Activated T-cell treated with anti-CD3 and anti-CD28 coated beads, Interleukin-2, amount 50 U/mL, for 4 hours (primary cell): Measurements from ENCODE around the gene ALG12. TPM values are rescaled to one million over a fixed set of nuclear protein-coding genes. Genes with fewer than 3 reads are reported as not detected.
A peak's percentile ranks its signal among the peaks of the same experiment; 100 is the strongest.

ENCODE experiments used
- ATAC-seq, 2 donors: fragments of 200-7000 bp; cut with Tn5 transposase; one replicate each; pipeline ENCODE4 v1.10.0; 2021
- DNase-seq: peaks from one replicate; pipeline ENCODE4 v3.0.0-alpha.2; 2020
- H3K27me3 Mint-ChIP-seq: one replicate; pipeline ENCODE4 v1.8.0; 2021; ENCODE audit warnings: low read depth, mixed read lengths
- H3K36me3 Mint-ChIP-seq: one replicate; pipeline ENCODE4 v1.8.0; 2022; ENCODE audit warnings: mixed read lengths; ENCODE audit not compliant: insufficient read depth
- H3K4me1 Mint-ChIP-seq: one replicate; pipeline ENCODE4 v1.8.0; 2021; ENCODE audit warnings: low read depth, mixed read lengths
- H3K4me3 Mint-ChIP-seq: one replicate; pipeline ENCODE4 v1.8.0; 2021; ENCODE audit warnings: mild to moderate bottlenecking, moderate library complexity, mixed read lengths
- H3K9me3 Mint-ChIP-seq: one replicate; pipeline ENCODE4 v1.8.0; 2021; ENCODE audit warnings: mixed read lengths
- total RNA-seq, 3 donors: library from RNA; stranded (reverse); gene quantifications; one replicate each; pipeline ENCODE4 v1.2.1, GENCODE V29; 2021

The ALG12 gene
- total RNA-seq: 10 to 100 TPM; 13.5 to 18.6 (median 14.6) TPM

DNA sequence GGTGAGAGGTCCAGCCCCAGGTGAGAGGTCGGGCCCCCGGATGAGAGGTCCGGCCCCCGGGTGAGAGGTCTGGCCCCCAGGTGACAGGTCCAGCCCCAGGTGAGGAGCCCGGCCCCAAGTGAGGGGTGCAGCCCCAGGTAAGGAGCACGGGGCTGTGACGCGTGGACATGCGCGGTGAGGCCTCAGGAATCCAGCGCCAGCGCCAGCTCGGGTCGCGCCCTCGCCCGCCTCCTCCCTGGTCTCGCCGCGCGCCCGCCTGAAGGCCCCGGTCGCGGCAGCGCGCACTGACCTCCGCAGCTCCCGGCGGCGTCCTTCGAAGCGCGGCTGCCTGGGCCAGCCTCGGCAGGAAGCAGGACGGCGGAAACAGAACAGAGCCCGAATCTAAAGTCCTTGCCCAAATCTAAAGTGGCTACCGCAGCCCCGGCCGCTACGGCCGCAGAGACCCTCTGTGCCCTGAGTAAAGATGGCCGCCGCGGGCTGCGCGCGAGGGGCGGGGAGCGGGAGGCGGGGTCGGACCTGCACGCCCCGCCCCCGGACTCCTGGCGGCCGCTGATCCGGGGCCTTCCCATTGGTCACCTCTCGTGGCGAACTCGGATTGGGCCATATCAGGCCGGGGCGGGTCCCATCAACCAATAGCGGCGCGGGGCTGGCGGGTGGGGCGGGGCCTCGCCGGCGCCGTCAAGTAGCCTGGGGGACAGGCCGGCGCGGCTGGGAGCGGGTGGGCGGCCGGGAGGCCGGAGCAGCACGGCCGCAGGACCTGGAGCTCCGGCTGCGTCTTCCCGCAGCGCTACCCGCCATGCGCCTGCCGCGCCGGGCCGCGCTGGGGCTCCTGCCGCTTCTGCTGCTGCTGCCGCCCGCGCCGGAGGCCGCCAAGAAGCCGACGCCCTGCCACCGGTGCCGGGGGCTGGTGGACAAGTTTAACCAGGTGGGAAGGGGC is at the start of gene ALG12, which contains the start of gene CRELD2:
ALG12 (minus strand) TSS at position 465 of the 937 bp plus-strand sequence. CDS start 4,673 bp downstream, outside the sequence.
CRELD2 (plus strand) TSS at position 661 of the 937 bp plus-strand sequence; CDS start at position 797, 136 bp downstream.
- H3K36me3 Mint-ChIP-seq: peaks cover under 1% of the 10 kb centered on the region
- ATAC-seq: peak; percentile 98
- peak; percentile 96 for DNase-seq
- H3K9me3 Mint-ChIP-seq: no peaks in the 10 kb centered on the region
- H3K27me3 Mint-ChIP-seq: no peaks in the 10 kb centered on the region
- peak within 1 kb of the TSS; percentile 86 for H3K4me3 Mint-ChIP-seq
- peaks cover 28% of the 10 kb centered on the region for H3K4me1 Mint-ChIP-seq

DNA sequence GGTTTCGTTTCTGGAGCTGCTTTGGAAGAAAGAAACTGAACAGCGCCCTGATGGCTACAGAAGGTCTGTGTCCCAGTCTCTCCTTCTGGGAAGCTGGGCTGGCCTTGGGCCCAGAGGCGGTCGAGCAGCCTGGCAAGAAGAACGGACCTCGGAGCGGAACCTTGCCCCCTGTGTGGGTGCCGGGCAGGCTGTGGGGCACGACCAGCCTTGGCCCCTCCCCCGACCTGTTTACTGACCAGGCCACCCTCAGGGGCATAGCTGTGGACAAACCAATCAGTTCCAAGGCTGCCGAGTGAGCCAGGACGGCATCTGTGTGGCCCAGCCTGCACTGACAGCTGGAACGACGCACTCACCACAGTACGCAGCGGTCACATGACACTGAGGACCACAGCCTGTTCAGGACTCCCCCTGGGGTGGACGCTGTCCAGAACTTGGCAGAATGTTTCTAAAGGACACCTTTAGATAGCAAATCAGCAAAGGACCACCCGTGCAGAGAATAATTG is 49.5 kb upstream of the ALG12 start:
- peaks cover 42% of the 10 kb centered on the region for H3K4me1 Mint-ChIP-seq
- H3K27me3 Mint-ChIP-seq: no peaks in the 10 kb centered on the region
- H3K9me3 Mint-ChIP-seq: no peaks in the 10 kb centered on the region
- DNase-seq (no peak), ATAC-seq (no peak)
- peaks cover 15% of the 10 kb centered on the region for H3K36me3 Mint-ChIP-seq
- peak overlapping the region; percentile 45 for H3K4me3 Mint-ChIP-seq

DNA sequence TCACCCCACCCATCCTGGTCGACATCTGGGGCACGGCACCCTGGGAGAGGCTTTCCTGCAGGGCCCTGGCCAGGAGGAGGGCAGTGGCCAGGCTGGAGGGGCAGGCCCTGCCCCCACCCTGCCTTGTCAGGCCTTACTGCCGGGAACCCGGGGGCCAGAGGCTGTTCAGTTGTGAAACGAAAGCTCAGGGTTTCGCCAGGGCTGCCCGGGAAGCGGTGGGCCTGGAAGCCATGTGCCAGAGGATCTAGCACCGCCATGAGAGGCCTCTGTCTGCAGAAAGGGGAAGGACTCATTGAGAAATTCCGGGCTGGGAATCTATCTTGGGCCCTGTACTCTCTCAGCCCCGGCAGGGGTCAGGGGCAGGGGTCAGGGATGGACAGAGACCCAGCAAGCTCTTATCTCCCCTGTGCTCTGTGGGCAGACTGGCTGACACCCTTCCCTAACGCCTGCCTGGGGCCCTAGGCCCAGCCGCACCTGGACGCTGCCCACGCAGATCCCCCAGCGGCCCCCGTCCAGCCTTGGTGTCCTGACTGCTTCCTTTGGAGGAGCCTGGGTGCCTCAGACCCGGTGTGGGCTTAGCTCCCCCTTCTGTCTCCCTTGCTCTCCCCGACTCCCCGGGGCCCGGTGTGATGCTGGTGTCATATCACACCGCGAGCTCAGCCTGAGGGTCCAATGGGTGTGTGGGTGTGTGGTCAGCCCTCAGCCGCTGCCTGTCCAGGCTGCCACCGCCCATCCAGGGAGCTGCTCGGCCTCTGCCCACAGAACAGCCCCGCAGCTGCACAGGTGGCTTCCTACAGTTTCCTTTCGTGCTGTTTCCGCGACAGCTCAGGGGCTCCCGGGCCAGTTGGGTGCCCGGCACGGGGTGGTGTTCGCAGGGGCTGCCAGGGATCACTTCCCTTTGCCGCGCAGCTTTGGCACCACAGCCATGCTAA is 48.8 kb upstream of the ALG12 start:
- DNase-seq (no peak), ATAC-seq (no peak)
- peaks cover 18% of the 10 kb centered on the region for H3K36me3 Mint-ChIP-seq
- no peaks in the 10 kb centered on the region for H3K27me3 Mint-ChIP-seq
- peak overlapping the region; percentile 45 for H3K4me3 Mint-ChIP-seq
- peaks cover 42% of the 10 kb centered on the region for H3K4me1 Mint-ChIP-seq
- no peaks in the 10 kb centered on the region for H3K9me3 Mint-ChIP-seq

DNA sequence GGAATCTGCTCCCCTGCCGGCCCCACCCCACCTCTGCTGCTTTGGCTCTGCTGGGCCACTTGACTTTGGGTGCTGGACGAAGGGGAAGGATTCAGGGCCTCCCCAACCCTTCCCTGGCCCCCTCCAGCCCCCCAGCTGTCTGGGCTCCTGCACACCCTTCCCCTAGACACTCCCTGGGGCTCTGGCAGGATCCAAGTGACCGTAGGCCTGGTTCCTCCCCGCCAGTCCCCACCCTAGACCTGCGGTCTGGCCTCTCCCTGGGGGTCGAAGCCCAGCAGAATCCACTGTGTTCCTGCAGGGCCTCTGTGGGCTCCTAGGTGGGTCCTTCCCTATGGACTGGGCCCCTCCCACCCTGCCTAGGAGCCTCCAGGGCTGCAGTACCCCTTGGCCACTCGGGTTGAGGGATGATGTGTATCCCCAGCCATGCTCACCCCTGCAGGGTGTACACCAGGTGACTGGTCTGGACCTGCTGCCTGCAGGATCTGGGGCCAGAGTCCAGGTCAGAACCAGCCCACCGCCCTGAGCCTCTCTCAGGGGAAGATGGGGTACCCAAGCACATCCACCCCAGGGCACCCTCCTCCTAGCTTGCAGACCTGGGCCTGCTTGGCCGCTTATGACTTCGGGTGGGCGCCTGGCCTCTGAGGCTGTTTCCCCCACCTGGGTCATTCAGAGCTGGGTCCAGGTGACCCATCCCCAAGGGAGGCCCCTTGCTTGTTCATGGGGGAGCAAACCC is 48.0 kb upstream of the ALG12 start:
- no peak for DNase-seq
- Mint-ChIP-seq H3K4me1 (peaks cover 42% of the 10 kb centered on the region), H3K4me3 (peak overlapping the region; percentile 42), H3K36me3 (peaks cover 24% of the 10 kb centered on the region), H3K9me3 (no peaks in the 10 kb centered on the region), H3K27me3 (no peaks in the 10 kb centered on the region)
- ATAC-seq: no peak

DNA sequence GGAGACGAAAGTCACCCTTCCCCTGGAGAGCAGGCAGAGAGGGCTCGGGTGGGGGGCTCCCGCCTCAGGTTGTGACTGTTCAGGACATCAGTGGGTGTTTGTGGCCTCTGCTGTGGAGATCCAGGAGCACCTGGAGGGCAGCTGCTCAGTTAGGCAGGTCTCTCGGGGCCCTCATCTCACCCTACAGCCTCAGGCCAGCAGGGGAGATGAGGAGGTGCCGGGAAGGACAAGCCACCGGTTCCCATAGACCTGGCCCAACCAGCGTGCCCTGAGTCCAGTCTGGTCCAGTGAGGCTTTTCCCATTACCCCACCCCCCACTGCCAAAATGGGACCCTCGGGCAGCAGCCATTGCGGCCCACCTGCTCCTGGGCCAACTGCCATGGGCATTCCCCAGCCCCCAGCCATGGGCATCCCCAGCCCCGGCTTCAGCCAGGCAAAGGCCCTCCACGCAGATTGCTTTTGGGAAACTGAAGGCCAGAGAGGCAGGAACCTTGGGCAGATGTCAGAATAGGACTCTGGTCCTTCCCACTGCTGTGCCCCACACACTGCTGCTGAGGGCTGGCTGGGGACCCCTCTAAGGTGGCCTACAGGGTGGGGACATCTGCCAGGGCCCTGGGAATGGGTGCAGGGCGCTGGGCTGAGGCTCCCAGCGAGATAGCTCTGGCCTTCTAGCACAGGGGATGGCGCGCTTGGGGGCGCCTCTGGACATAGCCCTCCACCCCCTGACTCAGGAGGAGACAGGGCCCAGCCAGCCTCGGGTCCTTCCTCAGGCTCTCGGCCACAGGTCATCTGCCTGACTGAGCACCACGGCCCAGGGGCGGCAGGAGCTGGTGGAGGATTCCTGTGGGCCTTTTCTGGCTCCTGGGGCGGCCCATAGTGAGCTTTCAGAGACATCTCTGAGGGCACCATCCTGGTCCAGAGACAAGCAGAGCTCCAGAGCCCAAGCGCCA is 47.1 kb upstream of the ALG12 start:
- Mint-ChIP-seq H3K27me3 (no peaks in the 10 kb centered on the region), H3K4me3 (peak overlapping the region; percentile 90), H3K36me3 (peaks cover 24% of the 10 kb centered on the region), H3K9me3 (no peaks in the 10 kb centered on the region), H3K4me1 (peaks cover 34% of the 10 kb centered on the region)
- DNase-seq: peak; percentile 35
- no peak for ATAC-seq

DNA sequence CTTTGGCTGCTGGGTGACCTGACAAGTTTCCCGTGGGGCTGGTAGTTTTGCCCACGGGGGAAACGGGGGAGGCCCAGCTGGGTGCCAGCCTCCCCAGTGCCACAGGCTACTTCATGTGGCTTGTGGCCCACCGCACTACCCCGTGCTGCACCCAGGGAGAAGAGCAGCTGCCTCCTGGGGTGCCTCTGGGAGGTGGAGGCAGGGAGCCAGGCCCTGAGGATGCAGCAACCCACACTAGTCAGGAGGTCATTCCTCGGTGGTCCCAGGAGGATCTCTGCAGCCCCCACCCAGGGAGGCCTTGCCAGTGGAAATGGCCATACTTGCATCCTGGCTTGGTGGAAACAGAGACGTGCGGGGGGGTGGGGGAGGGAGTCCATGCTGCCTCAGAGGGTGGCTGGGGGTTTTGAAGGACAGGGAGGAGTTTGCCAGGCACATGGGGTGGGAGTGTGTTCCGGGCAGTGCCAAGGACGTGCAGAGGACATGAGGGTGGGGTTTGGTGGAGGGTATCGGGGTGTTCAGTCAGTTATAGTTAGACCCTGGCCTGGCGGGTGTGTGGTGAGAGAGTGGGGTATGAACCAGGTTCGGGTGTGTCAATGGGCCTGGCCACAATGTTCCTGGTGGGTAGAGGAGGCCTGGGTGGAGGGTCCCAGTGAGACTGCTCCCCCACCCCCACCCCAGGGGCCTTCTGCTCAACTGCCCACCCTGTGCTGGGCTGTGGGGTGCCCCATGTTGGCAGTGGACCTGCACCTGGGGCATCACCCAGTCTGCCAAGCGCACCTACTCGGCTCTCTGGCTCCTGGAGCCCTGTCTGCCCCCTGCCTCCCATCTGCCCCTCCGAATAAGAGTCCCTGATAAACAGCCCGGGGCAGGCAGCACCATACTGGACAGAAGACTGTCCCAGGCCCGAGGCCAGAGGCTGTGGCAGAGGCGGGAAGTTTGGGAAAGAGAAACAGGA is 46.2 kb upstream of the ALG12 start:
- ATAC-seq (no peak), DNase-seq (no peak)
- peaks cover 25% of the 10 kb centered on the region for H3K4me1 Mint-ChIP-seq
- no peaks in the 10 kb centered on the region for H3K9me3 Mint-ChIP-seq
- no peaks in the 10 kb centered on the region for H3K27me3 Mint-ChIP-seq
- peaks cover 24% of the 10 kb centered on the region for H3K36me3 Mint-ChIP-seq
- peak overlapping the region; percentile 90 for H3K4me3 Mint-ChIP-seq

DNA sequence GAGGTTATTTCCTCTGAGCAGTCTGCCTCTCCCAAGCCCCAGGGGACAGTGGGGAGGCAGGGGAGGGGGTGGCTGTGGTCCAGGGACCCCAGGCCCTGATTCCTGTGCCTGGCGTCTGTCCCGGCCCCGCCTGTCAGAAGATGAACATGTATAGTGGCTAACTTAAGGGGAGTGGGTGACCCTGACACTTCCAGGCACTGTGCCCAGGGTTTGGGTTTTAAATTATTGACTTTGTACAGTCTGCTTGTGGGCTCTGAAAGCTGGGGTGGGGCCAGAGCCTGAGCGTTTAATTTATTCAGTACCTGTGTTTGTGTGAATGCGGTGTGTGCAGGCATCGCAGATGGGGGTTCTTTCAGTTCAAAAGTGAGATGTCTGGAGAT is 45.4 kb upstream of the ALG12 start:
- peak overlapping the region; percentile 90 for H3K4me3 Mint-ChIP-seq
- H3K4me1 Mint-ChIP-seq: peaks cover 28% of the 10 kb centered on the region
- no peak for ATAC-seq
- H3K36me3 Mint-ChIP-seq: peaks cover 24% of the 10 kb centered on the region
- DNase-seq: no peak
- H3K27me3 Mint-ChIP-seq: no peaks in the 10 kb centered on the region
- H3K9me3 Mint-ChIP-seq: no peaks in the 10 kb centered on the region

DNA sequence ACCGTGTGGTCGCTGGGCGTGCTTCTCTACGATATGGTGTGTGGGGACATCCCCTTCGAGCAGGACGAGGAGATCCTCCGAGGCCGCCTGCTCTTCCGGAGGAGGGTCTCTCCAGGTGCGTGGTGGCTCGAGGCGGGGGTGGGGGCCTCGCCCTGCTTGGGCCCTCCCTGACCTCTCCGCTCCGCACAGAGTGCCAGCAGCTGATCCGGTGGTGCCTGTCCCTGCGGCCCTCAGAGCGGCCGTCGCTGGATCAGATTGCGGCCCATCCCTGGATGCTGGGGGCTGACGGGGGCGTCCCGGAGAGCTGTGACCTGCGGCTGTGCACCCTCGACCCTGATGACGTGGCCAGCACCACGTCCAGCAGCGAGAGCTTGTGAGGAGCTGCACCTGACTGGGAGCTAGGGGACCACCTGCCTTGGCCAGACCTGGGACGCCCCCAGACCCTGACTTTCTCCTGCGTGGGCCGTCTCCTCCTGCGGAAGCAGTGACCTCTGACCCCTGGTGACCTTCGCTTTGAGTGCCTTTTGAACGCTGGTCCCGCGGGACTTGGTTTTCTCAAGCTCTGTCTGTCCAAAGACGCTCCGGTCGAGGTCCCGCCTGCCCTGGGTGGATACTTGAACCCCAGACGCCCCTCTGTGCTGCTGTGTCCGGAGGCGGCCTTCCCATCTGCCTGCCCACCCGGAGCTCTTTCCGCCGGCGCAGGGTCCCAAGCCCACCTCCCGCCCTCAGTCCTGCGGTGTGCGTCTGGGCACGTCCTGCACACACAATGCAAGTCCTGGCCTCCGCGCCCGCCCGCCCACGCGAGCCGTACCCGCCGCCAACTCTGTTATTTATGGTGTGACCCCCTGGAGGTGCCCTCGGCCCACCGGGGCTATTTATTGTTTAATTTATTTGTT is 44.8 kb upstream of the ALG12 start:
- H3K27me3 Mint-ChIP-seq: no peaks in the 10 kb centered on the region
- peaks cover 27% of the 10 kb centered on the region for H3K4me1 Mint-ChIP-seq
- H3K36me3 Mint-ChIP-seq: peaks cover 24% of the 10 kb centered on the region
- ATAC-seq (no peak), DNase-seq (peak; percentile 30)
- no peaks in the 10 kb centered on the region for H3K9me3 Mint-ChIP-seq
- peak overlapping the region; percentile 90 for H3K4me3 Mint-ChIP-seq

DNA sequence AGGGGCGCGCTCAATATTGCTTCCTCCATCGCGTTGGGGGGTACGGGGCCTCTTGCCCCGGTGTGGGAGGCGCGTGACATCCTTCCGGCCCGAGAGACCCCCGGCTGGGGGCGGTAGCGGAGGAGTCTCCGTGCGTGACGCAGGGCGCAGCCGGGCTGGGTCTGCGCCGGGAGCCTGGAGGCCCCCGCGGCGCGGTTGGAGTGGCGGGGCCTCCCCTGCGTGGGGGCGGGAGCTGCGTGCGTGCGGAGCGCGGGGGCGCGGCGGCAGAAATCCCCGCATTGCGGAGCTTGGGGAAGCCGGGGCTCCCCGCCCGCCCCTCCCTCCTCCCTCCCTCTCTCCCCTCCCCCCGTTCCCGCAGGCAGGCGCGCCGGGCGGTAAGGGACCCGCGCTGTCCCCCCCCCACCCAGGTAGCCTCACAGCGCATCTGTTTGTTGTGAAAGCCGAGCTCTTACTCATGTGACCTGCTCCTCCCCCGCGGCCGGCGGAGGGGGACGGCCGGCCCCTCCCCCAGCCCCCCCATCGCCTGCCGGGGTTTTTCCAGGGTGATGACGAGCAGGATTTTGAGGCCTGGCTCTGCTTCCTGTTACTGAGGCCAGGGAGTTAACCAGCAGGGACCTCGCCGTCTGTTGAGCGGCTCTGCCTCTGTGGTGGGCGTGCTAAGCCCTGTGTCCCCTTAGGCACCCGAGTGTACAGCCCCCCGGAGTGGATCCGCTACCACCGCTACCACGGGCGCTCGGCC is 43.9 kb upstream of the ALG12 start:
- ATAC-seq (peak; percentile 27 to 30), DNase-seq (peak; percentile 89)
- Mint-ChIP-seq H3K4me3 (peak overlapping the region; percentile 94), H3K27me3 (no peaks in the 10 kb centered on the region), H3K36me3 (peaks cover 24% of the 10 kb centered on the region), H3K4me1 (peaks cover 22% of the 10 kb centered on the region), H3K9me3 (no peaks in the 10 kb centered on the region)

DNA sequence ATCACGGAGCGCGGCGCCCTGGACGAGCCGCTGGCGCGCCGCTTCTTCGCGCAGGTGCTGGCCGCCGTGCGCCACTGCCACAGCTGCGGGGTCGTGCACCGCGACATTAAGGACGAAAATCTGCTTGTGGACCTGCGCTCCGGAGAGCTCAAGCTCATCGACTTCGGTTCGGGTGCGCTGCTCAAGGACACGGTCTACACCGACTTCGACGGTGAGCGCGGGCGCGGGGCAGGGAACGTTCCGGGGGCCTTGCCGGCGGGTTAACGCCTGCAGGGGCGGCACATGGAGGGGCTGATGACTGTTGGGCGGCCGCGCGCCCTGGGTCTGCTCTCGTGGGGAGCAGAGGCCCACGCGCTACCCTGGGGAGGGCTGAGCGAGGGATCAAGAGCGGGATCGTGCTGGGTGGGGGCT is 43.4 kb upstream of the ALG12 start:
- DNase-seq (no peak), ATAC-seq (no peak)
- Mint-ChIP-seq H3K27me3 (no peaks in the 10 kb centered on the region), H3K4me1 (peaks cover 22% of the 10 kb centered on the region), H3K36me3 (peaks cover 24% of the 10 kb centered on the region), H3K9me3 (no peaks in the 10 kb centered on the region), H3K4me3 (peak overlapping the region; percentile 94)
